ENCODE results near the gene MYL6B.

MYL6B gene

GRCh38 chr12:56124133-56124532 is 28.3 kb upstream of the MYL6B start:
- no peak for DNase-seq

GRCh38 chr12:56126732-56127239 is 25.6 kb upstream of the MYL6B start:
- no peak for DNase-seq

DNA sequence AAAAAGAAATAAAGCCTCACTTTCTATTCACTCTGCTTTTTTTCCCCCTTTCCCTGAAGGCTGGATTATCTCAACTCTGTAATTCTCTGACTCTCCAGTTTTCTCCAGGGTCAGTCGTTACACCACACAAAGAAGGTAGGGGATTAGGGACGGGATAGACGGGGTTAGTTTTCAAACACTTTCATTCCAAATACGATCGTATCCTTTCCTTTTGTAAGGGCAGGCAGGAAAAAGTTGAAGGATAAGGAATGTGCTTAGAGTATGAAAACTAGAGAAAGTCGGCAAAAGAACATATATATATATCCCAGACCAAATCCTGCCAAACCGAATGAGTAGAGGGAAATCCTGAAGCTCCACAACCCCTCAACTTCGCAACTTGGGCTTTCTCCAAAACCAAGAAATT is 24.9 kb upstream of the MYL6B start:
- no peak for DNase-seq

GRCh38 chr12:56127888-56128669 is 24.3 kb upstream of the MYL6B start, which contains the start of gene ESYT1:
Gene ESYT1, plus strand, starts transcription at chr12:56128267. Its CDS starts 53 bp downstream, at chr12:56128320.
- DNase-seq: peak; percentile 95

DNA sequence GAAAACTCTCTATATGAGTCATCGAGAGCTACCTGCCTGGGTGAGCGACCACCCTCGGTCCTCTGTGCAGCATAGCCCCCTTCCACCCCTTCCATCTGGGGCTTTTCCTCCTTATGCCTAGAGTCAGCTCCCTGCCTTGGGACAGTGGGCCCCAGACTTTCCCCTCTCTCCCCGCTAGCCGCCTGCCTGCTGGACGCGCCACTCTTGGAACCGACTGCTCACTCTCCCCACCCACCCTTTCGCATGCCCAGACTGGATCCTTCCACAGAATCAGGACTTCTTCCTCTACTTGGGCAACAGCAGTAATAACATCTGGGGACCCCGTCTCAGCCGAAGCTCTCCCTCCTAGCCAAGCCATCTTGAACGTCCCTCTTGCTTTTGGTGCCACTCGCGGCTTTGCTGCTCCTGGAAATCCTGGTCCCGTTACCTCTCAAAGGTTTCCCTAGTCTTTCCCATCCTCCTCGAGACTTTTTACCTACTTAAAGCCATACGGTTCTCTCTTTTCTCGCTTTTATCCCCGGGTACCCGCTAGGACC is 23.6 kb upstream of the MYL6B start:
- no peak for DNase-seq

GRCh38 chr12:56129206-56129941 is 23.0 kb upstream of the MYL6B start:
- peak; percentile 37 for DNase-seq

DNA sequence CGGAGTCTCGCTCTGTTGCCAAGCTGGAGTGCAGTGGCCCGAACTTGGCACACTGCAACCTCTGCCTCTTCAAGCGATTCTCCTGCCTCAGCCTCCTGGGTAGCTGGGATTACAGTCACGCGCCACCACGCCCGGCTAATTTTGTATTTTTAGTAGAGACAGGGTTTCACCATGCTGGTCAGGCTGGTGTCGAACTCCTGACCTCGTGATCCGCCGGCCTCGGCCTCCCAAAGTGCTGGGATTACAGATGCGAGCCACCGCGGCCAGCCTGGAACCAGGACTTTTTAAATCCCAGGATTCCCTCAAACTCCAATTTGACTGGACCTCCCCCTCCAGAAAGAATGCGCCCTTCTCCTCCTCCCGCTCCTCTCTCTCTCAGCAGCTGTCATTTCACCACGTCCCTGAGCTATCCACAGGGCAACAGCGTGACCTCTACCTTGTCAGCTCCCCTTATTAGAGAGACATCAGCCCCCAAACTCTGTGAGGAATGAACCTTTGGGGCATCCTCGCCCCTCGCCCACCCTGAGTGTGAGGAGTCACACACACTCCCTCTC is 22.4 kb upstream of the MYL6B start:
- no peak for DNase-seq

DNA sequence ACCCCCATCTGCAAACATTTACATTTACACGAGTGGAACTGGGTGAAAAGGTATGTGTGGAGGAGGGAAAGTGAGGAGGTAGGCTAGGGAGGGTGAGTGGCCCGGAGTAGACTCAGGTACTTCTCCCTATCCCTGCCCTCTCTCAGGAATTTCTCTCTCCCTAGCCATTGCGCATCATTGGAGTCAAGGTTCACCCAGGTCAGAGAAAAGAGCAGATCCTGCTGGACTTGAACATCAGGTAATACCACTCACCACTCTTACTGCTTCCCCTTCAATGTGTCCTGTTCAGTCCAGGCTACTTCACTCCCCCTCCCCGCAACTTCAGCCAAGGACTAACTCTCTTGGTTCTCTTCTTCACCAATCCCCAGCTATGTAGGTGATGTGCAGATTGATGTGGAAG is 21.5 kb upstream of the MYL6B start:
- DNase-seq: no peak

DNA sequence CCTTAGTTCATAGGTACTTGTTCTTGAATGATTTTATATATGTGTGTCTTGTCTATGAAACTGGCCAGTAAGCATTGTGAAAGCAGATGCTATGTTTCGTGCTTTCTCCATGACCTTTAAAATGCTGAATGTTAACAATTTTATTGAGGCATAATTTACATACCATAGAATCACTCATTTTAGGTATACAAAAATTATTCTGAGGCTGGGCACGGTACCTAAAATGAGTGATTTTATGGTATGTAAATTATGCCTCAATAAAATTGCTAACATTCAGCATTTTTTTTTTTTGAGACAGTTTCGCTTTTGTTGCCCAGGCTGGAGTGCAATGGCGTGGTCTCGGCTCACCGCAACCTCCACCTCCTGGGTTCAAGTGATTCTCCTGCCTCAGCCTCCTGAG is 17.5 kb upstream of the MYL6B start:
- DNase-seq: no peak

- DNase-seq: no peak
Observed at GRCh38 chr12:56137853-56138571, 14.4 kb upstream of the MYL6B start.

DNA sequence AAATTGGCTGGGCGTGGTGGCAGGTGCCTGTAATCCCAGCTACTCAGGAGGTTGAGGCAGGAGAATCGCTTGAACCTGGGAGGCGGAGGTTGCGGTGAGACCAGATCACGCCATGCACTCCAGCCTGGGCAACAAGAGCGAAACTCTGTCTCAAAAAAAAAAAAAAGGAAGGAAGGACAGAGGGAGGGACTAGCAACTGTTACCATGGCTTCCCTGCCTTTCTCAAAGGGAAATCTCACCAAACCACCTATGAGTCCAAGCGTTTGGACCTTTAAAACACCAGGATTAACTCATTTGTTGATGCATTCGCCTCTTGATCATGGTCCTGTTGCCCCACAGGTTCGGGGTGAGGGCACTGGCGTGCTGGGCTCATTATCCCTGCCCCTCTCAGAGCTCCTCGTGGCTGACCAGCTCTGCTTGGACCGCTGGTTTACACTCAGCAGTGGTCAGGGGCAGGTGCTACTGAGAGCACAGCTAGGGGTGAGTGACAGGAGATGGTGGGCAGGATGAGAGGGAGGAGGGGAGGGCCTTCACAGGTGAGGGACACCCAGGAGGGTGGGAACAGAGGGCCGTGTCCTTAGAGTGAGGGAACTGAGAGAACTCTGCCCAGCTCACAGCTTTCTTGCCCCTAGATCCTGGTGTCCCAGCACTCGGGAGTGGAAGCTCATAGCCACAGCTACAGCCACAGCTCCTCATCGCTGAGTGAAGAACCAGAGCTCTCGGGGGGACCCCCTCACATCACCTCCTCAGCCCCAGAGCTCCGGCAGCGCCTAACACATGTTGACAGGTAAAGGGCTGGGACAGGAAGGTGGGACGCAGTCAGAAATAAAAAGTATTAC is 10.2 kb upstream of the MYL6B start:
- no peak for DNase-seq

- no peak for DNase-seq
Observed at GRCh38 chr12:56143217-56143616, 9.2 kb upstream of the MYL6B start.

- no peak for DNase-seq
Observed at GRCh38 chr12:56143870-56144269, 8.5 kb upstream of the MYL6B start.

DNA sequence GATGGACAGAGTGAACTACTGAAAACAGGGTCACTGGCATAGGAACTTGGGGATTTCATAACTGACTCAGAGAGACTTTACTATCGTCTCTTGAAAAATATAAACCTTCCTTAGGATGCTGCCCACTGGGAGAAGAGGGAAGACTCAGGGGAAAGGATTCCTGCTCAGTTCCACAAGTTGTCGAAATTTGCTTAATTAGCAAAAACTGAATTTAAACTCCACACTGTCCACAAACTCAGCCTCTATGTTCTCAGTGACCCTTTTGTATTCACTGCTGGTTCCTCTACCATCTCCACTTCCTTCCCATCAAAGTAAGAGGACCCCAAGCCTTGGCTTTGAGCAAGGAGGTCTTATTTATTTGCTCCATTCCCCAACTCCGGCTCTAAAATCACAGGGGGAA is 7.2 kb upstream of the MYL6B start:
- DNase-seq: no peak

DNA sequence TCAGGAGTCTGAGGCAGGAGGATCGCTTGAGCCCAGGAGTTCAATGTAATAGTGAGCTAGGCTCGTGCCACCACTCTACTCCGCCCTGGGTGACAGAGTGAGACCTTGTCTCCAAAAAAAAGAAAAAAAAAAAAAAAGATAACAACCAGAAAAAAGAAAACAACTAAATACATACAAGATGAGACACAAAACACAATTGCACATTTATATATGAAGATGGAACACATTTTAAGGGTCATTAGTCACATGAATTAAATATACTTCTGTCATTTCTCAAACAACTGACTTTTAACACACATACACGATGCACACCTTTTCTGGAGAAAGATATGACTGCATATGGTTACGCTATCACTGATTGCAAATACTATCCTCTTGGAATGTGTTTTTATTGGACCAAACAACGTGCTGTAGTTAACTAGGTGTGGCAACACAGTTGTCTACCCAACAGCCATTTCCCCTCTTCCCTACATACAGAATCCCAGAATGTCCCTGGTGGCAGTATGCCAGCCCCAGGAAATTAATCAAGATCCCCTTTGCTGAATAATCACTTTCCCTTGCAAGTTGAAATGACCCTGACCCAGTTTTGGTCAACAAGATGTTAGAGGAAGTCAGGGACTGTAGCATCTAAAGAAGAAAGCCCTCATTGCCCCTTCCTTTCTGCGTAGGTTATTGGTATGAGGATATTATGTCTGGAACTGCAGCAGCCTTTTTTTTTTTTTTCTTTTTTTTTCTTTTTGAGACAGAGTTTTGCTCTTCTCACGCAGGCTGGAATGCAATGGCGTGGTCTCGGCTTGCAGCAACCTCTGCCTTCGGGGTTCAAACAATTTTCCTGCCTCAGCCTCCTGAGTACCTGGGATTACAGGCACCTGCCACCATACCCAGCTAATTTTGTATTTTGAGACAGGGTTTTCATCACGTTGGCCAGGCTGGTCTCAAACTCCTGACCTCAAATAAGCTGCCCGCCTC is 5.6 kb upstream of the MYL6B start:
- no peak for DNase-seq

- no peak for DNase-seq
Observed at GRCh38 chr12:56150563-56150962, 1.8 kb upstream of the MYL6B start.

DNA sequence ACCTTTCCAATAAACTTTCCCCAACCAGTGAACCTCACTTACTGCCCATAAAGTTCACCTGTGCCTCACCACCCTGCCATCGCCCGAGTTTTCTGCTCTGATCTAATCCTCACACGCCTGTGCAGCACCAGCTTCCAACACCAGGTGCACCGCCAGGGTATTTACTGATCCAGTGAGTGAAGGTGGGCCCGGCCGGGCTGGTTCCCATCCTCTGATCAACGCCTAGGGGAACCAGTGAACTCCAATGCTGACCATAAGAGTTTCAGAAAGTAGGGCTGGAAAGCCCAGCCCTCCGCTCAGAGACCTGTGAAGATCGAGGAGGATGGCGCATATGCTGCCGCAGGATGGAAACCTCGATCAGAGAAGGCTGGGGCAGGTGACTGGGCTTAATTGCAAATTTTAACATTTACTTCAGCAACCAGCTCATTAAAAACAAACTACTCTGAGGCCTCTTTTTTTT is 685 bp upstream of the MYL6B start:
- peak; percentile 71 for DNase-seq

- no peak for DNase-seq
Observed at GRCh38 chr12:56152756-56153677, 630 bp downstream of the MYL6B start.

- no peak for DNase-seq
Observed at GRCh38 chr12:56153678-56154065, 1.3 kb downstream of the MYL6B start.

All from NCI-H2227 treated with DMSO at 0.1 percent for 48 hours (cell line).